HEK293 (cell line): ENCODE data around the gene NAT14.

Experiments used
- BCL6B ChIP-seq: fragments of 450-650 bp; formaldehyde crosslinking; IDR thresholded peaks from 2 replicates; pipeline ENCODE4 v1.5.1; 2017; ENCODE audit warnings: missing biosample characterization, missing genetic modification characterization
- EGR2 ChIP-seq: fragments of 450-650 bp; formaldehyde crosslinking; IDR thresholded peaks from 2 replicates; pipeline ENCODE4 v1.5.1; 2016; ENCODE audit warnings: low read depth, missing biosample characterization, missing genetic modification characterization
- FEZF1 ChIP-seq: fragments of 450-650 bp; formaldehyde crosslinking; IDR thresholded peaks from 2 replicates; pipeline ENCODE4 v1.5.1; 2016; ENCODE audit warnings: missing biosample characterization, missing genetic modification characterization
- HOXD13 ChIP-seq: sonication (generic); formaldehyde crosslinking; IDR thresholded peaks from 2 replicates; pipeline ENCODE4 v1.8.0; 2022; ENCODE audit warnings: missing genetic modification reagents, borderline replicate concordance
- KLF16 ChIP-seq: fragments of 450-650 bp; formaldehyde crosslinking; IDR thresholded peaks from 2 replicates; pipeline ENCODE4 v1.5.1; 2017; ENCODE audit warnings: missing biosample characterization, missing genetic modification characterization
- KLF9 ChIP-seq: fragments of 450-650 bp; formaldehyde crosslinking; IDR thresholded peaks from 2 replicates; pipeline ENCODE4 v1.5.1; 2016; ENCODE audit warnings: missing biosample characterization, missing genetic modification characterization, low read depth
- MEIS1 ChIP-seq: sonication (generic); formaldehyde crosslinking; IDR thresholded peaks from 2 replicates; pipeline ENCODE4 v1.8.1; 2022; ENCODE audit warnings: missing genetic modification reagents, mild to moderate bottlenecking, borderline replicate concordance
- PRDM6 ChIP-seq: fragments of 450-650 bp; formaldehyde crosslinking; IDR thresholded peaks from 2 replicates; pipeline ENCODE4 v1.5.1; 2017; ENCODE audit warnings: missing biosample characterization, missing genetic modification characterization
- ZBTB44 ChIP-seq: fragments of 450-650 bp; IDR thresholded peaks from 2 replicates; pipeline ENCODE4 v1.5.1; 2018; ENCODE audit warnings: missing biosample characterization, mild to moderate bottlenecking, missing genetic modification characterization
- ZNF10 ChIP-seq: fragments of 450-650 bp; formaldehyde crosslinking; IDR thresholded peaks from 2 replicates; pipeline ENCODE4 v1.5.1; 2017; ENCODE audit warnings: missing biosample characterization, missing genetic modification characterization
- ZNF132 ChIP-seq: fragments of 450-650 bp; formaldehyde crosslinking; IDR thresholded peaks from 2 replicates; pipeline ENCODE4 v1.5.1; 2017; ENCODE audit warnings: missing biosample characterization, missing genetic modification characterization, borderline replicate concordance
- ZNF148 ChIP-seq: fragments of 450-650 bp; formaldehyde crosslinking; IDR thresholded peaks from 2 replicates; pipeline ENCODE4 v1.5.0; 2017; ENCODE audit warnings: missing biosample characterization, missing genetic modification characterization, borderline replicate concordance
- ZNF155 ChIP-seq: fragments of 450-650 bp; formaldehyde crosslinking; IDR thresholded peaks from 2 replicates; pipeline ENCODE4 v1.5.1; 2016; ENCODE audit warnings: missing biosample characterization, missing genetic modification characterization
- ZNF169 ChIP-seq: fragments of 450-650 bp; formaldehyde crosslinking; IDR thresholded peaks from 2 replicates; pipeline ENCODE4 v1.5.1; 2016; ENCODE audit warnings: missing biosample characterization, missing genetic modification characterization
- ZNF175 ChIP-seq: fragments of 450-650 bp; formaldehyde crosslinking; IDR thresholded peaks from 2 replicates; pipeline ENCODE4 v1.5.1; 2016; ENCODE audit warnings: missing biosample characterization, missing genetic modification characterization
- ZNF202 ChIP-seq: fragments of 450-650 bp; formaldehyde crosslinking; IDR thresholded peaks from 2 replicates; pipeline ENCODE4 v1.5.1; 2016; ENCODE audit warnings: missing biosample characterization, missing genetic modification characterization, borderline replicate concordance
- ZNF335 ChIP-seq: fragments of 450-650 bp; formaldehyde crosslinking; conservative IDR thresholded peaks from 2 replicates; pipeline ENCODE4 v1.5.1; 2016; ENCODE audit warnings: missing biosample characterization, missing genetic modification characterization
- ZNF362 ChIP-seq: fragments of 450-650 bp; formaldehyde crosslinking; IDR thresholded peaks from 2 replicates; pipeline ENCODE4 v1.5.1; 2016; ENCODE audit warnings: missing biosample characterization, missing genetic modification characterization
- ZNF398 ChIP-seq: fragments of 450-650 bp; formaldehyde crosslinking; IDR thresholded peaks from 2 replicates; pipeline ENCODE4 v1.5.1; 2017; ENCODE audit warnings: missing biosample characterization, missing genetic modification characterization
- ZNF404 ChIP-seq: fragments of 450-650 bp; formaldehyde crosslinking; IDR thresholded peaks from 2 replicates; pipeline ENCODE4 v1.5.1; 2017; ENCODE audit warnings: missing biosample characterization, missing genetic modification characterization
- ZNF48 ChIP-seq: fragments of 450-650 bp; formaldehyde crosslinking; IDR thresholded peaks from 2 replicates; pipeline ENCODE4 v1.5.1; 2016; ENCODE audit warnings: missing biosample characterization, missing genetic modification characterization
- ZNF629 ChIP-seq: fragments of 450-650 bp; formaldehyde crosslinking; IDR thresholded peaks from 2 replicates; pipeline ENCODE4 v1.5.1; 2017; ENCODE audit warnings: missing biosample characterization, missing genetic modification characterization
- ZNF768 ChIP-seq: fragments of 450-650 bp; formaldehyde crosslinking; IDR thresholded peaks from 2 replicates; pipeline ENCODE4 v1.5.1; 2018; ENCODE audit warnings: missing biosample characterization, mild to moderate bottlenecking, missing genetic modification characterization
- ZNF791 ChIP-seq: fragments of 450-650 bp; formaldehyde crosslinking; IDR thresholded peaks from 2 replicates; pipeline ENCODE4 v1.5.1; 2016; ENCODE audit warnings: missing biosample characterization, missing genetic modification characterization
- ZNF843 ChIP-seq: fragments of 450-650 bp; formaldehyde crosslinking; IDR thresholded peaks from 2 replicates; pipeline ENCODE4 v1.5.1; 2016; ENCODE audit warnings: missing biosample characterization, missing genetic modification characterization
- ZSCAN30 ChIP-seq: fragments of 450-650 bp; IDR thresholded peaks from 2 replicates; pipeline ENCODE4 v1.5.1; 2018; ENCODE audit warnings: missing biosample characterization, mild to moderate bottlenecking, missing genetic modification characterization, moderate library complexity
- TF ChIP-seq, protein P1 (sequence below): fragments of 450-650 bp; formaldehyde crosslinking; IDR thresholded peaks from 2 replicates; pipeline ENCODE4 v1.5.1; 2016; ENCODE audit warnings: missing biosample characterization, missing genetic modification characterization

Gene NAT14

GRCh38 chr19:55484593-55485438, at the start of gene NAT14 (continued):
- TF ChIP-seq BCL6B, result no peak
- TF ChIP-seq ZNF10 (tag by site-specific recombination), result no peak
- TF ChIP-seq PRDM6 (tag by site-specific recombination), result no peak
- no peak for TF ChIP-seq HOXD13 (CRISPR knock-in tag)
- TF ChIP-seq MEIS1, result no peak
- TF ChIP-seq ZBTB44 (tag by site-specific recombination), result no peak
- no peak for TF ChIP-seq ZNF155 (tag by site-specific recombination)
- TF ChIP-seq EGR2 (tag by site-specific recombination), result no peak
- TF ChIP-seq, protein P1, sequence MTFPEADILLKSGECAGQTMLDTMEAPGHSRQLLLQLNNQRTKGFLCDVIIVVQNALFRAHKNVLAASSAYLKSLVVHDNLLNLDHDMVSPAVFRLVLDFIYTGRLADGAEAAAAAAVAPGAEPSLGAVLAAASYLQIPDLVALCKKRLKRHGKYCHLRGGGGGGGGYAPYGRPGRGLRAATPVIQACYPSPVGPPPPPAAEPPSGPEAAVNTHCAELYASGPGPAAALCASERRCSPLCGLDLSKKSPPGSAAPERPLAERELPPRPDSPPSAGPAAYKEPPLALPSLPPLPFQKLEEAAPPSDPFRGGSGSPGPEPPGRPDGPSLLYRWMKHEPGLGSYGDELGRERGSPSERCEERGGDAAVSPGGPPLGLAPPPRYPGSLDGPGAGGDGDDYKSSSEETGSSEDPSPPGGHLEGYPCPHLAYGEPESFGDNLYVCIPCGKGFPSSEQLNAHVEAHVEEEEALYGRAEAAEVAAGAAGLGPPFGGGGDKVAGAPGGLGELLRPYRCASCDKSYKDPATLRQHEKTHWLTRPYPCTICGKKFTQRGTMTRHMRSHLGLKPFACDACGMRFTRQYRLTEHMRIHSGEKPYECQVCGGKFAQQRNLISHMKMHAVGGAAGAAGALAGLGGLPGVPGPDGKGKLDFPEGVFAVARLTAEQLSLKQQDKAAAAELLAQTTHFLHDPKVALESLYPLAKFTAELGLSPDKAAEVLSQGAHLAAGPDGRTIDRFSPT (tag by site-specific recombination), result no peak
- peak; percentile 68; the same call in 1 of the 2 replicates for TF ChIP-seq KLF9 (tag by site-specific recombination)
- TF ChIP-seq KLF16, result peak; percentile 64; the same call in 1 of the 2 replicates
- no peak for TF ChIP-seq ZSCAN30 (tag by site-specific recombination)
- TF ChIP-seq ZNF629 (tag by site-specific recombination), result peak; percentile 79
- TF ChIP-seq ZNF202 (tag by site-specific recombination), result no peak
- TF ChIP-seq ZNF169 (tag by site-specific recombination), result no peak
- TF ChIP-seq ZNF398 (tag by site-specific recombination), result 0 out of 2 replicates have a peak, but pooled peaks have one; percentile 34
- TF ChIP-seq ZNF132, result no peak
- TF ChIP-seq FEZF1 (tag by site-specific recombination), result no peak
- TF ChIP-seq ZNF335 (tag by site-specific recombination), result peak; percentile 96
- no peak for TF ChIP-seq ZNF148
- TF ChIP-seq ZNF768 (tag by site-specific recombination), result no peak
- TF ChIP-seq ZNF791 (tag by site-specific recombination), result no peak
- no peak for TF ChIP-seq ZNF843
- TF ChIP-seq ZNF362 (tag by site-specific recombination), result no peak
- TF ChIP-seq ZNF48, result no peak
- TF ChIP-seq ZNF175 (tag by site-specific recombination), result no peak
- TF ChIP-seq ZNF404 (tag by site-specific recombination), result no peak
